ENCODE results near the gene HIVEP3.

The HIVEP3 gene

DNA sequence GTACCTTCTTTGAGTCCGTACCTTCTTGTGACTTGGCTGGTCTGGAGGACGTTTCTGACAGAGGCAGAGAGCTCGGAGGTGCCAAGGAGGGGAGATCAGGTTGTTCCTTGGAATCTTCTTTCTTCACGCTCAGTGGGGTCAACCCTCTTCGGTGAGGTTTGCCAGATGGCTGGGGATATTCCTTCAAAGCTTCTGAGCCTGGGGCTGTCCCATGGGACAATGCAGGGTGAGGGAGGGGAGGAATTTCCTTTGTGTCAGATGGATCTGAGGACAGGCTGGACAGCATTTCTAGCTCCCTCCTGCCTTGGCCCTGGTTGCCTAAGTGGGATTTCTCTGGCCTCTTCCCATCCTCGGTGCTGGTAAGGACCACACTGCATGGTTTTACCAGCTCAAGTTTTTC, 338.7 kb downstream of the HIVEP3 start:
- Histone ChIP-seq H3K4me2 (ENCODE audit: low read depth, low read length) (no peak overlapping the region), H3K79me2 (ENCODE audit: low read length) (no peaks in the 10 kb centered on the region), H3K27me3 (replicated peaks; ENCODE audit: insufficient read depth, low read length) (no peaks in the 10 kb centered on the region), H3K9ac (ENCODE audit: low read length) (no peak overlapping the region), H3K4me3 (ENCODE audit: low read length) (no peak overlapping the region), H3K36me3 (replicated peaks; ENCODE audit: insufficient read depth, low read length) (no peaks in the 10 kb centered on the region), H2AFZ (ENCODE audit: low read length) (no peak overlapping the region), H3K9me2 (replicated peaks; ENCODE audit: insufficient read depth, low read length) (no peaks in the 10 kb centered on the region), H3K9me3 (replicated peaks; ENCODE audit: insufficient read depth, low read length) (no peaks in the 10 kb centered on the region), H3K27ac (ENCODE audit: low read length) (no peak overlapping the region), H3K4me1 (ENCODE audit: low read length) (peaks cover 9% of the 10 kb centered on the region), H3F3A (ENCODE audit: insufficient read depth, low read length) (no peaks in the 10 kb centered on the region), H4K20me1 (ENCODE audit: insufficient read depth, low read length) (no peaks in the 10 kb centered on the region)
- TF ChIP-seq, protein P1, sequence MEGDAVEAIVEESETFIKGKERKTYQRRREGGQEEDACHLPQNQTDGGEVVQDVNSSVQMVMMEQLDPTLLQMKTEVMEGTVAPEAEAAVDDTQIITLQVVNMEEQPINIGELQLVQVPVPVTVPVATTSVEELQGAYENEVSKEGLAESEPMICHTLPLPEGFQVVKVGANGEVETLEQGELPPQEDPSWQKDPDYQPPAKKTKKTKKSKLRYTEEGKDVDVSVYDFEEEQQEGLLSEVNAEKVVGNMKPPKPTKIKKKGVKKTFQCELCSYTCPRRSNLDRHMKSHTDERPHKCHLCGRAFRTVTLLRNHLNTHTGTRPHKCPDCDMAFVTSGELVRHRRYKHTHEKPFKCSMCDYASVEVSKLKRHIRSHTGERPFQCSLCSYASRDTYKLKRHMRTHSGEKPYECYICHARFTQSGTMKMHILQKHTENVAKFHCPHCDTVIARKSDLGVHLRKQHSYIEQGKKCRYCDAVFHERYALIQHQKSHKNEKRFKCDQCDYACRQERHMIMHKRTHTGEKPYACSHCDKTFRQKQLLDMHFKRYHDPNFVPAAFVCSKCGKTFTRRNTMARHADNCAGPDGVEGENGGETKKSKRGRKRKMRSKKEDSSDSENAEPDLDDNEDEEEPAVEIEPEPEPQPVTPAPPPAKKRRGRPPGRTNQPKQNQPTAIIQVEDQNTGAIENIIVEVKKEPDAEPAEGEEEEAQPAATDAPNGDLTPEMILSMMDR (IDR thresholded peaks at IDR 0.05; ENCODE audit: low read length) = no peak
- TF ChIP-seq EZH2 (optimal IDR thresholded peaks at IDR 0.05; ENCODE audit: low read depth, low read length) = no peak
- no peak for TF ChIP-seq EZH2phosphoT487 (IDR thresholded peaks at IDR 0.05; ENCODE audit: low read length)
- no peak for DNase-seq

DNA sequence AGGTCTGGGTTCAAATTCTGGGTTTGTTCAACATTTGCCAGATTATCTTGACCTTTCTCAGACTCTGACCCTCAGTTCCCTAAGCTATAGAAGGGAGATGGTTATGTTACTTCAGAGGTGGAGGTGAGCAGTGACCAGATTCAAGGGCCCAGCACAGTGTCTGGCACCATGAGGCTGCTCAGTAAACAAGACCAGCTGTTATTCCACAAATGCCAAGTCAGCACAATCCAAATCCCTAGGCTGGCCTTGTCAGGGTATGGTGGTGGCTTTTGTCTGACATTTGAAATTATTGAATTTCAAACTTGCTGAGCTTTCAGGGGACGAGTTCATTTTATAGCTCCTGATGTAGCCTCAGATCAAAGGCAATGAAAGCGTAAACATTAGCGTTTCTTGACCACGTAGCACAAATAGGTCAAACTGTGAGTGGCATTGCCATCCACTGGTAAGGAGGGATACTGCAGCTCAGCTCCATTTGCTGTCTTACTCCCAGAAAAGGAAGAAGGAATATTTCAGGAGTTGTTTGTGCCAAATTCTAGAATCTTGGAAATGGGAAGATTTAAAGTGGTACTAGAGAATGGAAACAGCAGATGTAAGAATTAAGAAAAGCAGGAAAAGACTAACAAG, 339.9 kb downstream of the HIVEP3 start:
- H3F3A ChIP-seq (ENCODE audit: insufficient read depth, low read length) = no peaks in the 10 kb centered on the region
- H3K27me3 ChIP-seq (replicated peaks; ENCODE audit: insufficient read depth, low read length) = no peaks in the 10 kb centered on the region
- H4K20me1 ChIP-seq (ENCODE audit: insufficient read depth, low read length) = no peaks in the 10 kb centered on the region
- no peaks in the 10 kb centered on the region for H3K36me3 ChIP-seq (replicated peaks; ENCODE audit: insufficient read depth, low read length)
- no peaks in the 10 kb centered on the region for H3K79me2 ChIP-seq (ENCODE audit: low read length)
- TF ChIP-seq, protein P1 (IDR thresholded peaks at IDR 0.05; ENCODE audit: low read length) = peak; percentile 60
- no peak for TF ChIP-seq EZH2phosphoT487 (IDR thresholded peaks at IDR 0.05; ENCODE audit: low read length)
- peak; percentile 32 for DNase-seq
- H3K27ac ChIP-seq (ENCODE audit: low read length) = 0 out of 2 replicates have a peak overlapping the region, but pooled peaks have one; percentile 11
- H3K9me3 ChIP-seq (replicated peaks; ENCODE audit: insufficient read depth, low read length) = no peaks in the 10 kb centered on the region
- 0 out of 2 replicates have a peak overlapping the region, but pooled peaks have one; percentile 3 for H2AFZ ChIP-seq (ENCODE audit: low read length)
- no peak overlapping the region for H3K9ac ChIP-seq (ENCODE audit: low read length)
- no peaks in the 10 kb centered on the region for H3K9me2 ChIP-seq (replicated peaks; ENCODE audit: insufficient read depth, low read length)
- H3K4me1 ChIP-seq (ENCODE audit: low read length) = peaks cover 18% of the 10 kb centered on the region
- H3K4me2 ChIP-seq (ENCODE audit: low read depth, low read length) = no peak overlapping the region
- H3K4me3 ChIP-seq (ENCODE audit: low read length) = no peak overlapping the region

DNA sequence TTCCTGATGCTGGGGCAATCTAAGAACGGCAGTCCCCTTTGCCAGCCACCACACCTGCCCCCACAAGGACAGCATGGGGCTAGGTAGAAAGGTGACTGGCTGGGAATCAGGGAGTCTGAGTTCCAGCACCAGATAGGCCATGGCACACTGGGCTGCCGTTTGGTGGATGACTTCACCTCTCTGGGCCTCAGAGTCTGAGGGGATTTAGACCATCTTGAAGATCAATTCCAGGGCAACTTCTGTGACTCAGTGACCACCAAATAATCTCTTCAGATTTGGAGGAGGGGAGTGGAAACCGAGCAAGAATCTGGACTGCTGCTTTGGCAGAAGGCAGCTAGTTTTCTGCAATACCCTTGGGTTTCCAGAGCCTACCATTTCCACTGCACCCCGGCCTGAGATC, 342.1 kb downstream of the HIVEP3 start:
- Histone ChIP-seq H3K27ac (ENCODE audit: low read length) (no peak overlapping the region), H3K4me2 (ENCODE audit: low read depth, low read length) (no peak overlapping the region), H3K4me3 (ENCODE audit: low read length) (no peak overlapping the region), H3K9ac (ENCODE audit: low read length) (no peak overlapping the region), H4K20me1 (ENCODE audit: insufficient read depth, low read length) (no peaks in the 10 kb centered on the region), H3K9me2 (replicated peaks; ENCODE audit: insufficient read depth, low read length) (no peaks in the 10 kb centered on the region), H3K79me2 (ENCODE audit: low read length) (no peaks in the 10 kb centered on the region), H3K9me3 (replicated peaks; ENCODE audit: insufficient read depth, low read length) (no peaks in the 10 kb centered on the region), H3K36me3 (replicated peaks; ENCODE audit: insufficient read depth, low read length) (no peaks in the 10 kb centered on the region), H2AFZ (ENCODE audit: low read length) (no peak overlapping the region), H3K27me3 (replicated peaks; ENCODE audit: insufficient read depth, low read length) (no peaks in the 10 kb centered on the region), H3F3A (ENCODE audit: insufficient read depth, low read length) (no peaks in the 10 kb centered on the region), H3K4me1 (ENCODE audit: low read length) (peaks cover 18% of the 10 kb centered on the region)
- no peak for DNase-seq
- TF ChIP-seq EZH2phosphoT487 (IDR thresholded peaks at IDR 0.05; ENCODE audit: low read length) = no peak
- no peak for TF ChIP-seq EZH2 (optimal IDR thresholded peaks at IDR 0.05; ENCODE audit: low read depth, low read length)
- TF ChIP-seq, protein P1 (IDR thresholded peaks at IDR 0.05; ENCODE audit: low read length) = no peak
